H9 (cell line): ENCODE results near the gene UBE2D2. TPM values are rescaled to one million over a fixed set of nuclear protein-coding genes. Genes with fewer than 3 reads are reported as not detected.

ENCODE experiments used
- DNase-seq: peaks from one replicate; pipeline ENCODE4 v3.0.0-alpha.2; 2017
- H2AFZ ChIP-seq: one replicate; pipeline ENCODE4 v1.6.1; 2013; ENCODE audit warnings: mild to moderate bottlenecking, low read length, control low read depth, moderate library complexity
- H2AK5ac ChIP-seq: 2 replicates; pipeline ENCODE4 v1.6.1; 2013; ENCODE audit warnings: low read length, control low read depth, mixed read lengths; ENCODE audit not compliant: insufficient read length
- H2BK120ac ChIP-seq: one replicate; pipeline ENCODE4 v1.6.1; 2013; ENCODE audit warnings: low read depth, mild to moderate bottlenecking, low read length, control low read depth, inconsistent platforms; ENCODE audit not compliant: poor library complexity, severe bottlenecking
- H2BK12ac ChIP-seq: 2 replicates; pipeline ENCODE4 v1.6.1; 2013; ENCODE audit warnings: low read length, control low read depth, mixed read lengths, low read depth; ENCODE audit not compliant: insufficient read length
- H2BK15ac ChIP-seq: 2 replicates; pipeline ENCODE4 v1.6.1; 2013; ENCODE audit warnings: low read depth, low read length, control low read depth
- H2BK20ac ChIP-seq: one replicate; pipeline ENCODE4 v1.6.1; 2013; ENCODE audit warnings: low read depth, mild to moderate bottlenecking, low read length, control low read depth, inconsistent platforms; ENCODE audit not compliant: poor library complexity, severe bottlenecking
- H2BK5ac ChIP-seq: 2 replicates; pipeline ENCODE4 v1.6.1; 2013; ENCODE audit warnings: low read length, control low read depth, mixed read lengths; ENCODE audit not compliant: insufficient read length
- H3K14ac ChIP-seq: 2 replicates; pipeline ENCODE4 v1.6.1; 2013; ENCODE audit warnings: low read length, control low read depth; ENCODE audit not compliant: insufficient read depth
- H3K18ac ChIP-seq: 2 replicates; pipeline ENCODE4 v1.6.1; 2013; ENCODE audit warnings: low read depth, mild to moderate bottlenecking, mixed read lengths, low read length, control low read depth; ENCODE audit not compliant: insufficient read length
- H3K23ac ChIP-seq: 2 replicates; pipeline ENCODE4 v1.6.1; 2013; ENCODE audit warnings: low read length, control low read depth, mixed read lengths, low read depth; ENCODE audit not compliant: insufficient read length
- H3K23me2 ChIP-seq: 2 replicates; pipeline ENCODE4 v1.6.1; 2013; ENCODE audit warnings: low read depth, mild to moderate bottlenecking, mixed read lengths, low read length, control low read depth; ENCODE audit not compliant: insufficient read length, poor library complexity, severe bottlenecking
- H3K27ac ChIP-seq: 2 replicates; pipeline ENCODE4 v1.5.1; 2013; ENCODE audit warnings: low read length, control low read depth, mixed read lengths, low read depth; ENCODE audit not compliant: insufficient read length
- H3K27me3 ChIP-seq: 2 replicates; pipeline ENCODE4 v1.6.1; 2013; ENCODE audit warnings: low read length, control low read depth, inconsistent platforms; ENCODE audit not compliant: insufficient read depth
- H3K4ac ChIP-seq: 2 replicates; pipeline ENCODE4 v1.6.1; 2013; ENCODE audit warnings: low read depth, mild to moderate bottlenecking, control low read depth, inconsistent platforms, low read length, moderate library complexity
- H3K4me1 ChIP-seq: 2 replicates; pipeline ENCODE4 v1.6.1; 2013; ENCODE audit warnings: low read length, control low read depth, inconsistent platforms; ENCODE audit not compliant: insufficient read depth
- H3K4me2 ChIP-seq: 2 replicates; pipeline ENCODE4 v1.6.1; 2013; ENCODE audit warnings: low read length, control low read depth, mixed read lengths; ENCODE audit not compliant: insufficient read length, insufficient read depth
- H3K56ac ChIP-seq: 2 replicates; pipeline ENCODE4 v1.6.1; 2013; ENCODE audit warnings: low read depth, mild to moderate bottlenecking, mixed read lengths, low read length, control low read depth; ENCODE audit not compliant: insufficient read length
- H3K79me1 ChIP-seq: 2 replicates; pipeline ENCODE4 v1.6.1; 2013; ENCODE audit warnings: low read depth, mild to moderate bottlenecking, moderate library complexity, low read length, control low read depth, inconsistent platforms; ENCODE audit not compliant: insufficient read depth, poor library complexity, severe bottlenecking
- H3K79me2 ChIP-seq: 2 replicates; pipeline ENCODE4 v1.6.1; 2013; ENCODE audit warnings: low read length, control low read depth, inconsistent platforms; ENCODE audit not compliant: insufficient read depth
- H3K9ac ChIP-seq: 2 replicates; pipeline ENCODE4 v1.6.1; 2013; ENCODE audit warnings: low read length, control low read depth, mixed read lengths; ENCODE audit not compliant: insufficient read length; ENCODE audit errors: extremely low read depth
- H3K9me3 ChIP-seq: one replicate; pipeline ENCODE4 v1.6.1; 2013; ENCODE audit warnings: low read depth, low read length, inconsistent platforms; ENCODE audit not compliant: control insufficient read depth
- H3T11ph ChIP-seq: one replicate; pipeline ENCODE4 v1.6.1; 2013; ENCODE audit warnings: mild to moderate bottlenecking, low read length, control low read depth, inconsistent platforms
- H4K20me1 ChIP-seq: one replicate; pipeline ENCODE4 v1.6.1; 2013; ENCODE audit not compliant: control insufficient read depth, insufficient read length, insufficient read depth
- H4K5ac ChIP-seq: 2 replicates; pipeline ENCODE4 v1.6.1; 2013; ENCODE audit warnings: low read depth, mild to moderate bottlenecking, mixed read lengths, low read length, control low read depth; ENCODE audit not compliant: insufficient read length
- H4K8ac ChIP-seq: replicated peaks from 2 replicates; pipeline ENCODE4 v1.6.1; 2013; ENCODE audit warnings: low read length, control low read depth, mixed read lengths, low read depth; ENCODE audit not compliant: insufficient read length
- H4K91ac ChIP-seq: 2 replicates; pipeline ENCODE4 v1.6.1; 2013; ENCODE audit warnings: low read depth, mild to moderate bottlenecking, moderate library complexity, mixed read lengths, low read length, control low read depth; ENCODE audit not compliant: insufficient read length
- H3K27ac Mint-ChIP-seq, 3 experiments: 2 replicates in 2 of 3; 3 replicates in 1 of 3; pipeline ENCODE4 v1.8.0; 2020 to 2021; ENCODE audit warnings: mixed read lengths in 3 of 3, mild to moderate bottlenecking in 1 of 3, moderate library complexity in 1 of 3
- H3K27me3 Mint-ChIP-seq: 2 replicates; pipeline ENCODE4 v1.8.0; 2021; ENCODE audit warnings: low read depth, mild to moderate bottlenecking, moderate library complexity, mixed read lengths
- H3K36me3 Mint-ChIP-seq, 3 experiments: 2 replicates in 2 of 3; 3 replicates in 1 of 3; pipeline ENCODE4 v1.8.0; 2020 to 2021; ENCODE audit warnings: low read depth in 3 of 3, mixed read lengths in 3 of 3; ENCODE audit not compliant: insufficient read depth in 1 of 3
- H3K4me1 Mint-ChIP-seq, 2 experiments: 2 replicates each; pipeline ENCODE4 v1.8.0; 2020; ENCODE audit warnings: mixed read lengths in 2 of 2
- H3K4me3 Mint-ChIP-seq, 2 experiments: 2 replicates in 1 of 2; 3 replicates in 1 of 2; pipeline ENCODE4 v1.8.0; 2020 to 2021; ENCODE audit warnings: mild to moderate bottlenecking in 2 of 2, mixed read lengths in 2 of 2, moderate library complexity in 1 of 2
- H3K9me3 Mint-ChIP-seq, 2 experiments: 2 replicates in 1 of 2; 3 replicates in 1 of 2; pipeline ENCODE4 v1.8.0; 2020; ENCODE audit warnings: mild to moderate bottlenecking in 2 of 2, mixed read lengths in 2 of 2, moderate library complexity in 1 of 2
- CTCF ChIP-seq: fragments of 200-600 bp; sonication (generic); conservative IDR thresholded peaks from 3 replicates; pipeline ENCODE4 v1.8.0; 2021; ENCODE audit warnings: antibody characterized with exemption, mild to moderate bottlenecking
- WGBS: extraction: QIAGEN DNeasy Blood & Tissue Kit; methylation state at CpG from one replicate; pipeline ENCODE4 v1.1.7; 2013; ENCODE audit warnings: missing lambda C conversion rate, low lambda C conversion rate, mixed read lengths; ENCODE audit not compliant: insufficient read length; ENCODE audit errors: extremely low coverage; 5-methylcytosine and 5-hydroxymethylcytosine counted together
- total RNA-seq: library from RNA; stranded (reverse); gene quantifications from 2 replicates; pipeline ENCODE4 v1.2.1, GENCODE V29; 2021

Gene UBE2D2
- total RNA-seq, 1 experiment from 2014 or later, result 236 TPM

DNA sequence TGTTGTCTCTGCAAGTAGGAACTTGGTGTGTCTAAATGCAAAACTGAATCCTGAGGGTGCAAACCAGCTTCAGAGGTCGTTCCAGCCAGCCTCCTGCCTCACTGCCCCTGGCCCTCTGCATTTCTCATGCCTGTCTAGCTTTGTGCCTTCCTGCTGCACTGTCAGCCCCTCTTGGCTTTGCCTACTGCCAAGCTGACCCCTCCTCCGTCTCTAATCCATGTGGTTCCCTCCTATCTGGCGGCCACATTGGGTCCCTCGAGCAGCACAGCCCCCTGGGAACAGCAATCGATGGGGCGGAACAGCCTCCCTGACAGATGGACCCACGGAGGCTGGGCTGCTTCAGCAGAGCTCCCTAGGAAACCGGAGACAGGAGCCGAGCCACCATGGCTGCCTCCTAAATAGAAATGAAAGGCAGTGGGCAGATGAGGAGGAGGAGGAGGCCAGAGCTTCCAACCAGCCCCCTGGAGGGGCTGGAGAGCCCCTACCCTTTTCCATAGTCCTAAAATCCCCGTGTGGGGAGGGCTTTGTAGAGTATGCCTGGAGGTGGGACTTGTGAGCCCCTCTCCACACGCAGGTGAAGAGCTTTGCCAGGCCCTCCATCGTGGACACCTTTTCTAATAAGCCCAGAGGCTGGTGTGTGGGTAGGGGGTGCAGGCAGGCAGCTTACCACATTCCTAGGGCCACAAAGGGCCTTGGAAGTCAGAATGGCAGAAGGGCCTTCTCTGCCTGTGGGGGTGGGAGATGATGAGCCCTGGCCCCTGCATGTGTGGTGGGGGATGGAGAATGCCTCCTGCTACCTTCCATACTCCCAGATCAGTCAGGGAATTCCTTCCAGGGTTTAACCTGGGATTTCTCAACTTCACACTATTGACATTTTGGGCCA is 77.8 kb downstream of the UBE2D2 start:
- Histone ChIP-seq H2BK12ac (no peak overlapping the region), H2BK120ac (no peak overlapping the region), H3K4ac (no peak overlapping the region), H4K91ac (peak overlapping the region; percentile 88), H3K23ac (no peak overlapping the region), H3K79me1 (no peaks in the 10 kb centered on the region), H3K27ac (no peak overlapping the region), H3K4me2 (peak overlapping the region; percentile 61), H3K14ac (peak overlapping the region; percentile 21; the same call in 1 of the 2 replicates), H4K20me1 (no peaks in the 10 kb centered on the region), H3K9me3 (no peaks in the 10 kb centered on the region), H2BK20ac (no peak overlapping the region), H3K18ac (no peak overlapping the region), H3T11ph (no peak overlapping the region), H2AK5ac (no peak overlapping the region), H3K56ac (no peak overlapping the region), H4K8ac (no peak overlapping the region), H3K4me1 (peaks cover 30% of the 10 kb centered on the region; the same call in 1 of the 2 replicates), H3K27me3 (no peaks in the 10 kb centered on the region), H4K5ac (no peak overlapping the region), H3K79me2 (no peaks in the 10 kb centered on the region), H2BK5ac (no peak overlapping the region), H3K23me2 (no peaks in the 10 kb centered on the region), H2BK15ac (no peak overlapping the region), H2AFZ (no peak overlapping the region), H3K9ac (no peak overlapping the region)
- no CpG with 5 or more reads among the region's 12 CpGs for WGBS
- H3K36me3 Mint-ChIP-seq, result no peaks in the 10 kb centered on the region; a peak in 2 of 7 replicates
- H3K27ac Mint-ChIP-seq, result peak overlapping the region in 2 of 3 experiments; percentile 28 to 58; a peak in 3 of 7 replicates
- peak overlapping the region; percentile 55 to 60; a peak in 4 of 5 replicates for H3K4me3 Mint-ChIP-seq
- H3K27me3 Mint-ChIP-seq, result peaks cover 13% of the 10 kb centered on the region
- no peak for TF ChIP-seq CTCF
- H3K4me1 Mint-ChIP-seq, result peaks cover 72 to 84% of the 10 kb centered on the region in 2 experiments
- no peak for DNase-seq
- H3K9me3 Mint-ChIP-seq, result no peaks in the 10 kb centered on the region; a peak in 1 of 5 replicates
